IMR-90 (cell line): Measurements from ENCODE around the gene EPB41L2. TPM values are rescaled to one million over a fixed set of nuclear protein-coding genes. Genes with fewer than 3 reads are reported as not detected.

ENCODE experiments used
- ATAC-seq: fragments of 200-7000 bp; cut with Tn5 transposase; 2 replicates; pipeline ENCODE4 v1.9.1; 2020; ENCODE audit warnings: low read depth, mild to moderate bottlenecking, moderate library complexity
- BruUV-seq: library from RNA; stranded (reverse); fragments of 400-500 nt; replicated peaks from 2 replicates; lab custom pipeline; 2021; lab: Mats Ljungman, UMichigan
- CTCF ChIA-PET: fragments of 300-600 bp; formaldehyde crosslinking; extraction: SDS; loops from one replicate; lab custom pipeline; 2021; ENCODE audit warnings: antibody characterized with exemption; lab: Yijun Ruan, JAX
- POLR2A ChIA-PET: fragments of 300-600 bp; sonication (Branson Sonifier 250); formaldehyde crosslinking; loops from one replicate; lab custom pipeline; 2022; ENCODE audit warnings: antibody characterized with exemption; ENCODE audit not compliant: unreplicated experiment; lab: Charles Lee
- DNase-seq: peaks from one replicate; pipeline ENCODE4 v3.0.0; 2013
- H2AFZ ChIP-seq: replicated peaks from 2 replicates; pipeline ENCODE3; 2013; ENCODE audit warnings: low read length, mild to moderate bottlenecking; ENCODE audit not compliant: poor library complexity
- H2AK5ac ChIP-seq: 2 replicates; pipeline ENCODE4 v1.6.1; 2013; ENCODE audit warnings: low read depth, low read length, inconsistent platforms
- H2AK9ac ChIP-seq: replicated peaks from 2 replicates; pipeline ENCODE3; 2013; ENCODE audit warnings: mild to moderate bottlenecking, low read depth, low read length, moderate library complexity; ENCODE audit not compliant: poor library complexity
- H2BK120ac ChIP-seq: 2 replicates; pipeline ENCODE4 v1.6.1; 2013; ENCODE audit warnings: low read depth, low read length, inconsistent platforms
- H2BK15ac ChIP-seq: 3 replicates; pipeline ENCODE4 v1.6.1; 2013; ENCODE audit warnings: low read depth, low read length, inconsistent platforms
- H2BK20ac ChIP-seq: 2 replicates; pipeline ENCODE4 v1.6.1; 2013; ENCODE audit warnings: low read depth, mild to moderate bottlenecking, inconsistent platforms, low read length, moderate library complexity
- H2BK5ac ChIP-seq: 2 replicates; pipeline ENCODE4 v1.6.1; 2013; ENCODE audit warnings: mild to moderate bottlenecking, low read depth, low read length, inconsistent platforms; ENCODE audit not compliant: poor library complexity, severe bottlenecking
- H3K14ac ChIP-seq: replicated peaks from 2 replicates; pipeline ENCODE4 v1.6.1; 2013; ENCODE audit warnings: low read depth, low read length, inconsistent platforms
- H3K18ac ChIP-seq: 2 replicates; pipeline ENCODE4 v1.6.1; 2013; ENCODE audit warnings: low read depth, low read length, control low read depth
- H3K23ac ChIP-seq: 2 replicates; pipeline ENCODE4 v1.6.1; 2013; ENCODE audit warnings: low read depth, low read length, inconsistent platforms
- H3K27ac ChIP-seq: 2 replicates; pipeline ENCODE4 v1.5.1; 2013; ENCODE audit warnings: mild to moderate bottlenecking, control low read depth, low read length; ENCODE audit not compliant: insufficient read depth
- H3K27me3 ChIP-seq: 2 replicates; pipeline ENCODE4 v1.6.1; 2013; ENCODE audit warnings: low read length; ENCODE audit not compliant: control insufficient read depth, insufficient read depth
- H3K36me3 ChIP-seq: 2 replicates; pipeline ENCODE4 v1.6.1; 2013; ENCODE audit warnings: low read length, mixed read lengths; ENCODE audit not compliant: control insufficient read depth, insufficient read depth
- H3K4ac ChIP-seq: 2 replicates; pipeline ENCODE4 v1.6.1; 2013; ENCODE audit warnings: low read depth, low read length, inconsistent platforms
- H3K4me1 ChIP-seq: 2 replicates; pipeline ENCODE4 v1.6.1; 2013; ENCODE audit warnings: low read length, mixed read lengths; ENCODE audit not compliant: control insufficient read depth, insufficient read depth
- H3K4me2 ChIP-seq: 2 replicates; pipeline ENCODE4 v1.6.1; 2013; ENCODE audit warnings: low read depth, mild to moderate bottlenecking, control low read depth, low read length, moderate library complexity
- H3K4me3 ChIP-seq: 2 replicates; pipeline ENCODE4 v1.5.1; 2013; ENCODE audit warnings: low read depth, mild to moderate bottlenecking, control low read depth, low read length, moderate library complexity; ENCODE audit not compliant: insufficient read depth
- H3K56ac ChIP-seq: 2 replicates; pipeline ENCODE4 v1.6.1; 2013; ENCODE audit warnings: low read length, inconsistent platforms; ENCODE audit not compliant: insufficient read depth; ENCODE audit errors: extremely low read depth
- H3K79me1 ChIP-seq, 2 experiments: 2 replicates each; pipeline ENCODE4 v1.6.1; 2013; ENCODE audit warnings: low read length in 2 of 2, inconsistent platforms in 1 of 2, low read depth in 1 of 2
- H3K9ac ChIP-seq: 2 replicates; pipeline ENCODE4 v1.6.1; 2013; ENCODE audit warnings: low read depth, low read length, control low read depth
- H3K9me1 ChIP-seq: 2 replicates; pipeline ENCODE4 v1.6.1; 2013; ENCODE audit warnings: low read length, inconsistent platforms; ENCODE audit not compliant: insufficient read depth
- H3K9me3 ChIP-seq: 2 replicates; pipeline ENCODE4 v1.6.1; 2013; ENCODE audit warnings: low read length; ENCODE audit not compliant: control insufficient read depth, insufficient read depth
- H4K20me1 ChIP-seq: 2 replicates; pipeline ENCODE4 v1.6.1; 2013; ENCODE audit warnings: low read length, inconsistent platforms; ENCODE audit not compliant: insufficient read depth
- H4K5ac ChIP-seq: 2 replicates; pipeline ENCODE4 v1.6.1; 2013; ENCODE audit warnings: mild to moderate bottlenecking, low read depth, low read length, control low read depth
- H4K8ac ChIP-seq, 2 experiments: 2 replicates each; pipeline ENCODE4 v1.6.1; 2013; ENCODE audit warnings: low read depth in 2 of 2, low read length in 2 of 2, control low read depth in 1 of 2, inconsistent platforms in 1 of 2
- H4K91ac ChIP-seq: 2 replicates; pipeline ENCODE4 v1.6.1; 2013; ENCODE audit warnings: low read depth, low read length, inconsistent platforms; ENCODE audit not compliant: insufficient read depth
- CHD1 ChIP-seq: IDR thresholded peaks from 2 replicates; pipeline ENCODE4 v1.6.1; 2012; ENCODE audit warnings: low read depth, low read length, improper control_type of control experiment
- MAFK ChIP-seq: IDR thresholded peaks from 2 replicates; pipeline ENCODE4 v1.6.1; 2012; ENCODE audit warnings: low read depth, low read length, improper control_type of control experiment
- MXI1 ChIP-seq: IDR thresholded peaks from 2 replicates; pipeline ENCODE4 v1.6.1; 2012; ENCODE audit warnings: low read depth, mild to moderate bottlenecking, low read length, moderate library complexity, borderline replicate concordance
- RAD21 ChIP-seq: IDR thresholded peaks from 2 replicates; pipeline ENCODE4 v1.6.1; 2012; ENCODE audit warnings: low read length, improper control_type of control experiment
- RFX5 ChIP-seq: IDR thresholded peaks from 2 replicates; pipeline ENCODE4 v1.8.0; 2012; ENCODE audit warnings: low read depth, mild to moderate bottlenecking, low read length, moderate library complexity
- WGBS, 2 experiments: methylation state at CpG; one replicate each; pipeline versions ENCODE4 v1.1.5 to v1.1.7; 2013; ENCODE audit warnings: missing lambda C conversion rate in 2 of 2; ENCODE audit not compliant: insufficient read length in 1 of 2; ENCODE audit errors: extremely low coverage in 2 of 2; 5-methylcytosine and 5-hydroxymethylcytosine counted together
- dilution Hi-C: fragments of 300-500 bp; cut with HindIII; formaldehyde crosslinking; loops from one replicate; pipeline ENCODE4 v1.14.3; 2018; ENCODE audit warnings: low sequenced_read_pairs; ENCODE audit not compliant: unreplicated experiment
- in situ Hi-C: fragments of 300-500 bp; cut with MboI; formaldehyde crosslinking; loops from 3 replicates; pipeline ENCODE4 v1.14.3; 2019; ENCODE audit warnings: low sequenced_read_pairs, inconsistent platforms, mixed read lengths
- intact Hi-C: fragments of 100-400 bp; cut with micrococcal nuclease; formaldehyde crosslinking; loops from 2 replicates; pipeline ENCODE4 v1.10.0; 2022
- polyA plus RNA-seq, 3 experiments: library from polyadenylated mRNA; depleted of rRNA; stranded (reverse); fragments of >200 nt; gene quantifications; 2 replicates each; pipeline ENCODE4 v1.2.3, GENCODE V29; 2012; ENCODE audit warnings: low replicate concordance in 1 of 3
- total RNA-seq: library from RNA; depleted of rRNA; stranded (reverse); fragments of >200 nt; gene quantifications from 2 replicates; pipeline ENCODE4 v1.2.3, GENCODE V29; 2012
- TF ChIP-seq, protein P1 (sequence below): conservative IDR thresholded peaks from 2 replicates; pipeline ENCODE4 v1.5.1; 2012; ENCODE audit warnings: mild to moderate bottlenecking, low read depth, low read length, improper control_type of control experiment

Gene EPB41L2
- total and polyA plus RNA-seq, 2 of the 4 experiments (the other 2 are of a cell fraction), result 85.7 to 99.8 TPM

DNA sequence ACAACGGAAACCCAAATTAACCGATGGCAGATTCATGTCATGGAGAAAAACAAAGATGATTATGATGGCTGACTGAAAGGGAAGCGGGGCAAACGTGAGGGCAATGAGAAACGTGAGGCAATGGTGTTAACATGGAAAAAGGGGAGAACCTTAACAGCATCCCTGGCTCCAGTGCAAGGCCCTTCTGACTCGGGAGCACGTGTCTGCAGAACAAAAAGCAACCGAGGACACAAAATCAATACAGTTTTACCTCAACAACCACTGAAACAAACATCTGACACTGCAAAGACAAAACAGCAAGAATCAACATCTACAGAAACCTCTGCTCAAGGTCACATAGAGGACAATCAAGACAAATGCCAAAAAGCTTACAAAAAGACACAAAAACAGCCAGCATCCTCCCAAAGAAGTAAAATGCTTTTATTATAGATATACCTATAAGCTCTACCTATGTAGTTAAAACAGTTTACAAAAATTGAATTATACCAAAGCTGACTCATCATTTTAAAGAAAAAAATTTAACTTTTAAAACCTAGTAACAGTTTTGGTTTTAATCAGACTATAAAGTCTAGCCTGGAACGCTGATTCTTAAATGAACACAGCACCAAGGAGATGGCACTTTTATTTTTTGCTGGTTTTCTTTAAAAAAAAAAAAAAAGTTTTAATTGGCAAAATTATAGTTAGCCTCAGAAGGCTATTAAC is 192.7 kb downstream of the EPB41L2 start:
- Histone ChIP-seq H4K5ac (no peak overlapping the region), H2BK20ac (no peak overlapping the region), H3K56ac (no peak overlapping the region), H2BK5ac (no peak overlapping the region), H3K79me1 (peaks cover 9 to 17% of the 10 kb centered on the region in 2 experiments; a peak in 2 of 4 replicates), H2AK5ac (no peak overlapping the region), H4K20me1 (no peaks in the 10 kb centered on the region), H3K27ac (no peak overlapping the region), H3K18ac (no peak overlapping the region), H3K14ac (no peak overlapping the region), H4K91ac (no peak overlapping the region), H3K9me1 (peaks cover 5% of the 10 kb centered on the region; the same call in 1 of the 2 replicates), H3K36me3 (peaks cover 21% of the 10 kb centered on the region), H3K23ac (no peak overlapping the region), H3K27me3 (no peaks in the 10 kb centered on the region), H3K4me3 (no peak overlapping the region), H3K4me1 (no peaks in the 10 kb centered on the region), H4K8ac (no peak overlapping the region), H2AK9ac (no peak overlapping the region), H2AFZ (no peak overlapping the region), H2BK120ac (no peak overlapping the region), H3K4me2 (no peak overlapping the region), H3K4ac (no peak overlapping the region), H3K9ac (no peak overlapping the region), H2BK15ac (no peak overlapping the region), H3K9me3 (no peaks in the 10 kb centered on the region)
- WGBS, 2 experiments, result 100% methylated on average over 4 of the region's 9 CpGs; no CpG with 5 or more reads in 1 of the 2 experiments
- no peak for TF ChIP-seq RAD21
- TF ChIP-seq, protein P1, sequence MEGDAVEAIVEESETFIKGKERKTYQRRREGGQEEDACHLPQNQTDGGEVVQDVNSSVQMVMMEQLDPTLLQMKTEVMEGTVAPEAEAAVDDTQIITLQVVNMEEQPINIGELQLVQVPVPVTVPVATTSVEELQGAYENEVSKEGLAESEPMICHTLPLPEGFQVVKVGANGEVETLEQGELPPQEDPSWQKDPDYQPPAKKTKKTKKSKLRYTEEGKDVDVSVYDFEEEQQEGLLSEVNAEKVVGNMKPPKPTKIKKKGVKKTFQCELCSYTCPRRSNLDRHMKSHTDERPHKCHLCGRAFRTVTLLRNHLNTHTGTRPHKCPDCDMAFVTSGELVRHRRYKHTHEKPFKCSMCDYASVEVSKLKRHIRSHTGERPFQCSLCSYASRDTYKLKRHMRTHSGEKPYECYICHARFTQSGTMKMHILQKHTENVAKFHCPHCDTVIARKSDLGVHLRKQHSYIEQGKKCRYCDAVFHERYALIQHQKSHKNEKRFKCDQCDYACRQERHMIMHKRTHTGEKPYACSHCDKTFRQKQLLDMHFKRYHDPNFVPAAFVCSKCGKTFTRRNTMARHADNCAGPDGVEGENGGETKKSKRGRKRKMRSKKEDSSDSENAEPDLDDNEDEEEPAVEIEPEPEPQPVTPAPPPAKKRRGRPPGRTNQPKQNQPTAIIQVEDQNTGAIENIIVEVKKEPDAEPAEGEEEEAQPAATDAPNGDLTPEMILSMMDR, result no peak
- TF ChIP-seq RFX5, result no peak
- peak; percentile 89 for TF ChIP-seq MAFK
- TF ChIP-seq CHD1, result no peak
- no peak for TF ChIP-seq MXI1
- dilution Hi-C loops, result no loop called here
- CTCF ChIA-PET, result interaction anchor here (2.4 kb wide), 1 partner anchor 247 kb away, joined by 6 read pairs; no protein-coding TSS in a partner anchor
- BruUV-seq, result no TSS peak
- POLR2A ChIA-PET, result no interaction called here
- intact Hi-C loops, result loop anchor here (5.0 kb wide), 1 partner anchor 823 kb away; no protein-coding TSS in a partner anchor
- DNase-seq (no peak), ATAC-seq (no peak)
- in situ Hi-C loops, result no loop called here
